GM12873 (cell line): ENCODE results near the gene IGSF22.

Source experiments
- CTCF ChIP-seq: IDR thresholded peaks from 2 replicates; pipeline ENCODE4 v1.5.1; 2012; ENCODE audit warnings: low read depth, mild to moderate bottlenecking, moderate library complexity, low read length, control low read depth; ENCODE audit not compliant: insufficient read depth; ENCODE audit errors: missing control alignments

The IGSF22 gene

DNA sequence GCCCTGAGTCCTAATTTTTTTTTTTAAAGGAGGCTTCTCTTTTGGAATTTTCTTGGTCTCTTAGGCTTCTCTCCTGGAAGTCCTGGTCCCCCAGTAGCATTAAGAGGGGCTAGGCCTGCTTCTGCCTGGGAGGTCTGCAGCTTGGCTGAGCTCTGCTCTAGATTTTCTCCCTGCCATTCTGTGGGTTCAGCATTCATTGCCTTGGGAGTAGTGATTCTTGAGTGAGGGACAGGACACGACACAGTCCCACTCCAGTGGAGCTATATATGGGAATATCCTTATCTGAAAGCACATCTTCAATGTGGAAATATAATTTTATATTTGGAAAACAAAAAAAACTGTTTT lies 3.7 kb downstream of the IGSF22 start:
- TF ChIP-seq CTCF: no peak

- peak; percentile 96 for TF ChIP-seq CTCF
These were observed 4.3 kb downstream of the IGSF22 start for GRCh38 chr11:18721561-18722292.

- TF ChIP-seq CTCF: no peak
These were observed 5.0 kb downstream of the IGSF22 start for GRCh38 chr11:18720808-18721560.

DNA sequence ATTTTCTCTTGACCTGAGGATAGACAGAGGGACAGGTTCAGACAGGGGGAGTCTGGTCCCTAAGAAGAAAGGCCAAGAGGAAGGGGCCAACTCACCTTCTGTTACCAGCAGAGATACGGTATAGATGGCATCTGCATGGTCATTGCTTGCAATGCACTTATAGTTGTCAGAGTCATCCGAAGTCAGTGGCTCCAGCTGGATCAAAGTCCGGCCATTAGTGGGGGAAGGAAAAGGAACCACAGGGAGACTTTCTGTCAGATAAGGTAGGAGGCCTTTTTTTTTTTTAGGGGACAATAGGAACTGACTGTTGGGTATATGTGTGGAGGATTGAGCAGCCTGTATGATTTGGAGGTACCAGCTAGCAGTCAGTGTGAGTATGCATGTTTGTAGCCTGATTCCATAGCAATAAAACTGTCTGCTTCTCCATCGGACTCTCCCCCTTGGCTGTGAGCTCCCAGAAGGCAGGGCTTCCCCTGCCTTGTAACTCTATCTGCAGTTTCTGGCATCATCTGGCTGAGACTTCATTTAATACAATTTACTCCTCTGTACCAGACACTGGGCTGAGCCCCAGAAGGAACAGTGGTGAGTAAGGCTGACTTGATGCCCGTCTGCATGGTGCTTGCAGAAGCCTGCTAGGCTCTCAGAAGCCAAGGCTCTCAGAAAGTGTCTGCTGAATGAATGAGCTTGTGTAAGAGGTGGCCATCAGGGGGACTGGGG lies 5.7 kb downstream of the IGSF22 start:
- no peak for TF ChIP-seq CTCF

DNA sequence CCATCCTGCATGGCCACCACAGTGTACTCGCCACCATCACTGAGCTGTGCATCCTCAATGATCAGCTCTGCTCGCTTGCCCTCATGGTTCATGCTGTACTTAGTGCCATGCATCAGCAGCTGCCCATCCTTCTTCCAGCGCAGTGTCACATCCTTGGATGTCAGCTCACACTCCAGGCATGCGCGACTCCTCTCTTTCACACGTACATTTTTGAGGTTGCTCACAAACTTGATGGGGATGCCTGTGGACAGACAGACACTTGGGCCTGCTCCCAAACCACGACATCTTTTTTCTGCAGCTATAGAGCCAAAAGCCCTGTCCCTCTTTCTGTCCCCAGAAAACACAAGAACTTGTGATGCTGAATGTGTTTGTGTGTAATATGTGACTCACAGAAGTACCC lies 10.5 kb downstream of the IGSF22 start:
- TF ChIP-seq CTCF: no peak

GRCh38 chr11:18714443-18714780 lies 11.6 kb downstream of the IGSF22 start:
- no peak for TF ChIP-seq CTCF
